A673 (cell line): ENCODE measurements around the gene LKAAEAR1.

Experiments used
- CTCF ChIP-seq: fragments of 300-800, 200-600 bp; sonication (generic); conservative IDR thresholded peaks from 2 replicates; pipeline ENCODE4 v1.5.1; 2017; ENCODE audit warnings: low read depth, mild to moderate bottlenecking, antibody characterized with exemption, low read length, moderate library complexity, mixed read lengths
- EZH2 ChIP-seq: fragments of 200-600 bp; sonication (generic); IDR thresholded peaks from 2 replicates; pipeline ENCODE4 v1.6.1; 2017; ENCODE audit warnings: borderline replicate concordance, low read depth, mild to moderate bottlenecking, mixed read lengths, antibody characterized with exemption, low read length; ENCODE audit not compliant: poor library complexity, severe bottlenecking

DNA sequence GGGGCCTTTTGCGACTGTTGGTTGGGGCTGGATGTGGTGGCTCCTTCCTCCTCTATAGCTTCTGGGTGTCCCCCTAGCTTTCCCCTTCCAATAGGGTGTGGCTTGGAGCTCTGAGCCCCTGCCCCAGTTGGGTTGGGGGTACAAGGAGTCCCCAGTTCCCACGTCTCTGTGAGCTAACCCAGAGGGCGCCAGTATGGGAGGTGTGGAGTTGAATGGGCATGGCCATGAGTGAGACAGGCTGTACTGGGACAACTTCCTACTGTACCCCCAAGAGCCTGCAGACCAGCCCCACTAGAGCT, 47.0 kb downstream of the LKAAEAR1 start:
- TF ChIP-seq CTCF (no peak), EZH2 (no peak)
